Tibial nerve (tissue), 3 donors: ENCODE measurements around the gene CD151.

ENCODE experiments used
- CTCF ChIP-seq, 5 experiments: fragments of 200-600 bp in 3 of 5; fragments of 450-650 bp in 2 of 5; sonication (generic) in 3 of 5; IDR thresholded peaks; one replicate each; pipeline ENCODE4 v1.5.1; 2016 to 2019; ENCODE audit warnings: antibody characterized with exemption in 5 of 5, mild to moderate bottlenecking in 3 of 5, moderate library complexity in 2 of 5
- POLR2A ChIP-seq, 2 donors: fragments of 450-650 bp; IDR thresholded peaks; one replicate each; pipeline ENCODE4 v1.6.1; 2017; ENCODE audit warnings: antibody characterized with exemption in 2 of 2, mild to moderate bottlenecking in 2 of 2, moderate library complexity in 2 of 2

DNA sequence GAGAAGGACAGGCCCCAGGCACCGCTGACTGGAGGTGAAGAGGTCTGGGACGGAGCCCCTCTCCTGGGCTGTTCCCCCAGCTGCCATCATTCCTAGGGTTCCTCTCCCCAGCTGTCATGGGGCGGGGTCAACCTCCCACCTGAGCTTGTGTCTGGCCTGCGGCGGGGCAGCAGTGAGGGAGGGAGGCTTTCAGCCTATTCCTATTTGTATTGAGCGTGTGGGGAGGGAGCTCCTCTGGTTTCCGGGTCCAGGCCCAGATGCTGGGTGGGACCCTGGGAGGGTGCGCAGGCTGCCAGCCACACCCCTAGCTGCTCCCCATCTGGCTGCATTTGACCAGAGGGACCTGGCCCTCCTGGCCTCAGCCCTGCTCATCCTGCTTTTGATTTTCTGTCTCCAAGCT, 23.6 kb downstream of the CD151 start:
- no peak for TF ChIP-seq POLR2A (IDR thresholded peaks at IDR 0.05)
- TF ChIP-seq CTCF (IDR thresholded peaks at IDR 0.05): no peak
